Measurements from ENCODE around the gene POM121. TPM values are rescaled to one million over a fixed set of nuclear protein-coding genes. Genes with fewer than 3 reads are reported as not detected.
A peak's percentile ranks its signal among the peaks of the same experiment; 100 is the strongest.
"Not testable (repeated sequence)": the region's sequence is repeated elsewhere in the genome, so short reads cannot be mapped to it uniquely, and the experiment has no call there.

Gene POM121
- total RNA-seq, 1 experiment from 2014 or later: 79.0 TPM

GRCh38 chr7:72945597-72945996 lies 20.7 kb downstream of the POM121 start:
- not testable (repeated sequence) for H2BK120ac ChIP-seq (ENCODE audit: low read depth, low read length, poor library complexity, severe bottlenecking); H4K91ac ChIP-seq (ENCODE audit: insufficient read length, low read depth, low read length); H2AFZ ChIP-seq (ENCODE audit: low read length); H3K79me1 ChIP-seq (ENCODE audit: insufficient read depth, low read depth, low read length, poor library complexity, severe bottlenecking); DNase-seq; H3K4me2 ChIP-seq (ENCODE audit: insufficient read depth, insufficient read length, low read length); H4K5ac ChIP-seq (ENCODE audit: insufficient read length, low read depth, low read length); H4K20me1 ChIP-seq (ENCODE audit: control insufficient read depth, insufficient read depth, insufficient read length); H3K4me1 ChIP-seq (ENCODE audit: insufficient read depth, low read length); H2BK5ac ChIP-seq (ENCODE audit: insufficient read length, low read length); H3K9me3 ChIP-seq (ENCODE audit: control insufficient read depth, low read depth, low read length); H3K4me1 Mint-ChIP-seq; H3K23ac ChIP-seq (ENCODE audit: insufficient read length, low read depth, low read length); H3K9ac ChIP-seq (ENCODE audit: extremely low read depth, insufficient read length, low read length); H3T11ph ChIP-seq (ENCODE audit: low read length); H2BK20ac ChIP-seq (ENCODE audit: low read depth, low read length, poor library complexity, severe bottlenecking); H3K56ac ChIP-seq (ENCODE audit: insufficient read length, low read depth, low read length); H3K4ac ChIP-seq (ENCODE audit: low read depth, low read length); H2AK5ac ChIP-seq (ENCODE audit: insufficient read length, low read length); H2BK12ac ChIP-seq (ENCODE audit: insufficient read length, low read depth, low read length); H3K79me2 ChIP-seq (ENCODE audit: insufficient read depth, low read length); H3K23me2 ChIP-seq (ENCODE audit: insufficient read length, low read depth, low read length, poor library complexity, severe bottlenecking); H3K9me3 Mint-ChIP-seq; H4K8ac ChIP-seq (replicated peaks; ENCODE audit: insufficient read length, low read depth, low read length); H3K27me3 Mint-ChIP-seq (ENCODE audit: low read depth); H3K4me3 Mint-ChIP-seq; H2BK15ac ChIP-seq (ENCODE audit: low read depth, low read length); H3K18ac ChIP-seq (ENCODE audit: insufficient read length, low read depth, low read length); H3K27ac ChIP-seq (ENCODE audit: insufficient read length, low read depth, low read length); H3K27me3 ChIP-seq (ENCODE audit: insufficient read depth, low read length); H3K14ac ChIP-seq (ENCODE audit: insufficient read depth, low read length)
- H3K27ac Mint-ChIP-seq: peak overlapping the region in 2 of 3 experiments; percentile 46 to 90; a peak in 3 of 7 replicates
- peaks cover 12 to 31% (median 31%) of the 10 kb centered on the region in 3 experiments; a peak in 6 of 7 replicates for H3K36me3 Mint-ChIP-seq (ENCODE audit: insufficient read depth in 1 of 3, low read depth in 3 of 3)
- WGBS (ENCODE audit: extremely low coverage, insufficient read length, low lambda C conversion rate): no CpG with 5 or more reads among the region's 9 CpGs
